Neural cell (in vitro differentiated cells): ENCODE data around the gene PRRG4.

Source experiments
- CTCF ChIP-seq: fragments of 450-650 bp; IDR thresholded peaks from 2 replicates; pipeline ENCODE4 v1.5.1; 2014; ENCODE audit warnings: antibody characterized with exemption, mild to moderate bottlenecking, moderate library complexity; ENCODE audit not compliant: poor library complexity, severe bottlenecking
- EZH2 ChIP-seq: fragments of 200-600, 300-800 bp; shearing (Covaris generic), sonication (generic); IDR thresholded peaks from 2 replicates; pipeline ENCODE4 v1.6.1; 2014; ENCODE audit warnings: antibody characterized with exemption, low read length, borderline replicate concordance, mild to moderate bottlenecking; ENCODE audit not compliant: insufficient read depth, poor library complexity, severe bottlenecking

DNA sequence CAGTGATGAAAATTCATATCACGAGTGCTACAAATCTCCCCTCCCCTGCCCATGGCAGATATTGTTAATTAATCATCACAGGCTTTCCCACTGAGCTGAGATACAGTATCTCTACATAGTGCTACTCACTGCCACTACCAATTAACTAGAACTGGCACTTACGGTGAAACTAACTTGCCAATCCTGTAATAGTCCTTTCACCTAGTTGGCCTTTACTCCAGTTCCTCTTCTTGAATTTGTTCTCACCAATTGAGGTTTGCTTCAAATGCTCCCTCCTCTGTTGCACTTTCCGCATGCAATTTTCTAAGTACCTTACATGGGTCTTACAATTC is 11.9 kb upstream of the PRRG4 start:
- TF ChIP-seq EZH2 (no peak), CTCF (no peak)
